ENCODE results near the gene MYLIP.

Gene MYLIP

GRCh38 chr6:16088409-16088808, 40.5 kb upstream of the MYLIP start:
- TF ChIP-seq CTCF (IDR thresholded peaks at IDR 0.05; ENCODE audit: low read length, missing control alignments) = no peak
- no peak for DNase-seq (ENCODE audit: low read depth)
- no peak overlapping the region for H3K4me3 ChIP-seq (replicated peaks; ENCODE audit: low read depth, low read length)

- H3K4me3 ChIP-seq (replicated peaks; ENCODE audit: low read depth, low read length) = no peak overlapping the region
- TF ChIP-seq CTCF (IDR thresholded peaks at IDR 0.05; ENCODE audit: low read length, missing control alignments) = no peak
- DNase-seq (ENCODE audit: low read depth) = peak; percentile 22
These were observed 39.4 kb upstream of the MYLIP start for GRCh38 chr6:16089232-16090062.

GRCh38 chr6:16090452-16090851, 38.4 kb upstream of the MYLIP start:
- H3K4me3 ChIP-seq (replicated peaks; ENCODE audit: low read depth, low read length) = no peak overlapping the region
- no peak for TF ChIP-seq CTCF (IDR thresholded peaks at IDR 0.05; ENCODE audit: low read length, missing control alignments)

GRCh38 chr6:16090920-16091319, 38.0 kb upstream of the MYLIP start:
- H3K4me3 ChIP-seq (replicated peaks; ENCODE audit: low read depth, low read length) = no peak overlapping the region
- no peak for DNase-seq (ENCODE audit: low read depth)
- no peak for TF ChIP-seq CTCF (IDR thresholded peaks at IDR 0.05; ENCODE audit: low read length, missing control alignments)

More at GRCh38 chr6:16090452-16090851, 38.4 kb upstream of the MYLIP start:
- no peak for DNase-seq (ENCODE audit: low read depth)

GRCh38 chr6:16092140-16092539, 36.7 kb upstream of the MYLIP start:
- TF ChIP-seq CTCF (IDR thresholded peaks at IDR 0.05; ENCODE audit: low read length, missing control alignments) = no peak
- DNase-seq (ENCODE audit: low read depth) = no peak

GRCh38 chr6:16092990-16093389, 35.9 kb upstream of the MYLIP start:
- no peak overlapping the region for H3K4me3 ChIP-seq (replicated peaks; ENCODE audit: low read depth, low read length)
- no peak for TF ChIP-seq CTCF (IDR thresholded peaks at IDR 0.05; ENCODE audit: low read length, missing control alignments)
- no peak for DNase-seq (ENCODE audit: low read depth)

More at GRCh38 chr6:16092140-16092539, 36.7 kb upstream of the MYLIP start:
- H3K4me3 ChIP-seq (replicated peaks; ENCODE audit: low read depth, low read length) = no peak overlapping the region

- DNase-seq (ENCODE audit: low read depth) = no peak
These were observed 33.7 kb upstream of the MYLIP start for GRCh38 chr6:16095180-16095579.

More at GRCh38 chr6:16095180-16095579, 33.7 kb upstream of the MYLIP start:
- H3K4me3 ChIP-seq (replicated peaks; ENCODE audit: low read depth, low read length) = no peak overlapping the region
- no peak for TF ChIP-seq CTCF (IDR thresholded peaks at IDR 0.05; ENCODE audit: low read length, missing control alignments)
